ENCODE data around the gene ARHGAP15.

The ARHGAP15 gene

GRCh38 chr2:143802871-143803650 lies 673.8 kb downstream of the ARHGAP15 start:
- no peak for DNase-seq (ENCODE audit: low read depth in 2 of 2, low spot score in 1 of 2)

GRCh38 chr2:143803936-143804335 lies 674.7 kb downstream of the ARHGAP15 start:
- no peak for DNase-seq (ENCODE audit: low read depth in 2 of 2, low spot score in 1 of 2)

- DNase-seq (ENCODE audit: low read depth in 2 of 2, low spot score in 1 of 2) = no peak
Measured at GRCh38 chr2:143805666-143806065, 676.4 kb downstream of the ARHGAP15 start.

GRCh38 chr2:143807192-143807591 lies 678.0 kb downstream of the ARHGAP15 start:
- no peak for DNase-seq (ENCODE audit: low read depth in 2 of 2, low spot score in 1 of 2)

GRCh38 chr2:143807671-143808070 lies 678.5 kb downstream of the ARHGAP15 start:
- no peak for DNase-seq (ENCODE audit: low read depth in 2 of 2, low spot score in 1 of 2)

GRCh38 chr2:143808166-143808565 lies 678.9 kb downstream of the ARHGAP15 start:
- no peak for DNase-seq (ENCODE audit: low read depth in 2 of 2, low spot score in 1 of 2)

- no peak for DNase-seq (ENCODE audit: low read depth in 2 of 2, low spot score in 1 of 2)
Measured at GRCh38 chr2:143815082-143815481, 685.9 kb downstream of the ARHGAP15 start.

- no peak for DNase-seq (ENCODE audit: low read depth in 2 of 2, low spot score in 1 of 2)
Measured at GRCh38 chr2:143816916-143817315, 687.7 kb downstream of the ARHGAP15 start.

All from stimulated activated CD8-positive, alpha-beta memory T cell treated with anti-CD3 and anti-CD28 coated beads, Interleukin-4, amount 100 ng/mL, for 4 hours (primary cell).